EL (cell line): ENCODE data around the gene EPB41L4A.

Experiments used
- DNase-seq: peaks from one replicate; pipeline ENCODE4 v3.0.0-alpha.2; 2016

Gene EPB41L4A

GRCh38 chr5:112143690-112144089 is 275.4 kb downstream of the EPB41L4A start:
- no peak for DNase-seq

DNA sequence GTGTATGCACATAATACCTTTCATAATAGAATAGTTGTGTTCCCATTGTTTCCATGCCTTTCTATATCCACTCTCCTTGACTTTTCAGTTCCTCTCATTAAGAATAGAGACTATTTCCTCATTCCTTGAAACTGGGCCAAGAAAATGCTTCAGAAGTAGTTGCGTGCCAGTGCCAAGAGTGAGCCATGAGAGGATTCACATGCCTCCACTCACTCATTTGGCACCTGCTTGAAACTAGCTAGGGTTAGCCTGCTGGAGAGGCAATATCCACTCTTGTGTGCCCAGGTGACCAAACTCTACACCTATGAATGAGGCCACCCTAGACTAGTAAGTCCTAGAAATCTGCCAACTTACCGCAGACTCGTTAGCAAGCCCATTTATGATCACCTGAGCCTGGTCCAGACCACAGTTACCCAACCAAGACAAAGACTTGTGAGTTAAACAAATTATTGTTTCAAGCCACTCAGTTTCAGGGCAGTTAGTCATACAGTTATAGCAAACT is 276.3 kb downstream of the EPB41L4A start:
- peak; percentile 59 for DNase-seq

- DNase-seq = no peak
Measured at GRCh38 chr5:112141582-112141981, 277.5 kb downstream of the EPB41L4A start.

DNA sequence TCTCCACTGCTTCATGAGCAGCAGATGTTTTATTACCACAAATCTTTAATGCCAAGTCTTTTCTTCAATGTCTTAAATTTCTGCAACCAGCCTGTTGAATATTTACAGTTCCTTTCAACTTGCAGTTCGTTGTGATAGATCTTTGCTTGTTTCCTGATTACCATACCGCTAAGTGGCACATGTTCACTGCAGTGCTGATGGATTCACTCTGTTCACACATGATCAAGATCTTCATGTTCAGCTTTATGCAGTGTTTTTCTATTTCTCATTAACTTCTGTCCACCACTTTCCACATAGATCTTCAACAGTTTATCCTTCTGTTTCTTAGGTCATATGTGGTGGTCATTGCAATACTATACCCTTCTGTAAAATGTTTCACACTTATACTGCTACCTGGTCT is 280.6 kb downstream of the EPB41L4A start:
- no peak for DNase-seq

DNA sequence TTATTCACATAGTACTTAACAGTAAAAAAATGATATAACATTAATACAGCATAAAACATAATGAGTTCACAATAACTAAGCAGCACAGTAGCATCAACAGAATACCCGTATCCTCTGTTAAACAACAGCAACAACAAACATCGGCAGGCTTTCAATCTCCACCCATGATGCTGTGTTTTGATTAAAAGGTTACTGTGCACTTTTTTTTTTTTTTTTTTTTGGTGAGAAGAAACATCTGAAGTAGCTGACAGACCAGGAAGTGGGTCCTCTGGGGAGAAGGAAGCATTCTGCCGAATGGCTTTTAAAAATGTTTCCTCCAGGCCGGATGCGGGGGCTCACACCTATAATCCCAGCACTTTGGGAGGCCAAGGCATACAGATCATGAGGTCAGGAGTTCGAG is 282.3 kb downstream of the EPB41L4A start:
- no peak for DNase-seq

DNA sequence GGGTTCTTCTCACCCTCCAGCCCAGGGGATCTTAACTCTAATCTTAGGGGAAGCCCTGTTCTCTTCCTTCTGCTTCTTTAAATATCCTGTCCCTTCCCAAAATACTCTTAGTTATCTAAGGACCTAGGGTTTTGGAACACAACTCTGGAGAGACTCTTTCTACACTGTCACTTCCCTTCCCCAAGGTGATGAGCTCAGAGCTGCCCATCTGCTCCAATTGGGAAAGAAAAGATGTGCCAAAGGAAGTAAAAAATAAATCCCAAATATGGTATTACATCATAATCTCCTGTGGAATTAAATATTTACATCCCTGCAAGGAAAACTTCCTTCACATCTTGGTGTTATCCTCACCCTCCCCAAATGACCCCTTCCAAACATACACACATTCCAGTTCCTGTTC is 291.2 kb downstream of the EPB41L4A start:
- no peak for DNase-seq

- DNase-seq = no peak
Measured at GRCh38 chr5:112126982-112127381, 292.1 kb downstream of the EPB41L4A start.

- DNase-seq = no peak
Measured at GRCh38 chr5:112125903-112126302, 293.2 kb downstream of the EPB41L4A start.

DNA sequence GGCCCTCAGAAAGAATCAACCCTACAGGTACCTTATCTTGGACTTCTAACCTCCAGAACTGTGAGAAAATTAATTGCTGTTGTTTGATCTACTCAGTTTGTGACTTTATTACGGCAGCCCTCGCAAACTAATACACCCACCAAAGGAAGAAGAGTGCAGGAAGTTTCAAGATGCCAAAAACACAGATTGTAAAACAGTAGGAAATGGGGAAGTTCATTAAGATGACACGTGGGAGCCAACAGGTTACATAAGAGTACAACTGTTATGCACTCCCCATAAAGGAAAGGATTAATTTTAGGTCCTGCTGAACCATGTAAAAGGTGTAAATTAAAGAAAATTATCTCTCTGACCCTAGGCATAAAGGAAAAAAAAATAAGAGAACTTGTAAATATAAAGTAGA is 294.3 kb downstream of the EPB41L4A start:
- DNase-seq = no peak

- no peak for DNase-seq
Measured at GRCh38 chr5:112123086-112123485, 296.0 kb downstream of the EPB41L4A start.

- DNase-seq = no peak
Measured at GRCh38 chr5:112122353-112122752, 296.7 kb downstream of the EPB41L4A start.

DNA sequence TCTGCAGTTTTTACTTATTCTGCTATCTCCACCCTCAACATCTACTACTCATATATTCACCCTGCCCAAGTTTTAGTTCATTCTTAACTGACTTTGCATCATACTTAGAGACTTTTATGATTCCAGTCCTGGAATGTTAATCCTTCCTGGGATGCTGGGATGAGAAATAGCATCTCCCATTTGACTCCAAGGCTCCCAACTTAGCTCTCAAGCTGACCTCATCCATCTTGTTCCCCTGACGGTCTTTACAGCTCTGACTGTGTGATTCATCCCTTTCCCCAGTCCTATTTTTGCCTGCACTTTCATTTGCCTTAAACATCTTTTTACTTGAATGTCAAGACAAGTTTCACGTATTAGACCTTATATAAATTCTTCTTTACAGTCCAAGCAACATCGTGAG is 297.8 kb downstream of the EPB41L4A start:
- peak; percentile 13 for DNase-seq

DNA sequence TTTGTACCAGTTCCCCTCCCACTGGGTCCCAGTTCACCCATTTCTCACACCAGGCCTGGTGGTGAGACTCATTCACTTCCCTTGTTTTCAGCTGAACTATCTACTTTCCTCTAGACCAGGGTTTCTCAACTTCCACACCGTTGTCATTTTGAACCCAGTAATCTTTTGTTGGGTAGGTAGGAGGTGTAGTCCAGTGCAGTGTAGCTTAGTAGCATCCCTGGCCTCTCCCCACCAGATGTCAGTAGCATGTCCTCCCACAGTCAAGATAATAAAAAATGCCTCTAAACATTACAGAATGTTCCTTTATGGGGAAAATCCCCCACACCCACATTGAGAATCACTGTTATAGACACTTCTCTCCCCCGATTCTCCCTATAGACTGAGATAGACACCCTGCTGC is 299.1 kb downstream of the EPB41L4A start:
- no peak for DNase-seq

- DNase-seq = no peak
Measured at GRCh38 chr5:112119508-112119907, 299.6 kb downstream of the EPB41L4A start.

- no peak for DNase-seq
Measured at GRCh38 chr5:112117551-112117950, 301.5 kb downstream of the EPB41L4A start.

DNA sequence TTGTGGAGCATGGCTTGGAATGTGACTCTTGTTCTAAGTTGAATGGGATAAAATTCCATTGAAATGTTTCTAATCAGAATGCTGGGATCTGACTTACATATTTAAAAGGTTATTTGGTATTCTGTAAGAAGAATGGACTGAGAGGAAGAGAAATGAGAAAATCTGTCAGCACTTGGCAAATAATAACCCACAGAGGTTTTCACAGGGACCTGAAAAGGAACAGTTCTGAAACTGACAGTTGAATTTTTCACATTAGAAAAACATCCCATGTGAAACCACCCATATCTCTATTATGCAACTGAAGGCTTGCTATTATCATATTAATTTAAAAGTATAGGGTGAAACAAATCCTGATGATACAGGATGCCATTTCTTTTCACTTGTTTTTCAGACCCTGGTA is 302.7 kb downstream of the EPB41L4A start:
- DNase-seq = no peak

GRCh38 chr5:112113565-112113964 is 305.5 kb downstream of the EPB41L4A start:
- DNase-seq = no peak
